Left ventricle myocardium inferior (tissue), 1 donor: ENCODE measurements around the gene TACR2. TPM values are rescaled to one million over a fixed set of nuclear protein-coding genes. Genes with fewer than 3 reads are reported as not detected.
A peak's percentile ranks its signal among the peaks of the same experiment; 100 is the strongest.

Experiments
- DNase-seq: peaks from one replicate; pipeline ENCODE4 v3.0.0-alpha.2; 2020
- H3K27ac ChIP-seq: fragments of 200-600 bp; replicated peaks from 2 replicates; pipeline ENCODE4 v1.8.0; 2021
- H3K27me3 ChIP-seq: fragments of 200-600 bp; 2 replicates; pipeline ENCODE4 v1.8.0; 2021; ENCODE audit warnings: low read depth
- H3K36me3 ChIP-seq: fragments of 200-600 bp; 2 replicates; pipeline ENCODE4 v1.8.0; 2021
- H3K4me1 ChIP-seq: fragments of 200-600 bp; 2 replicates; pipeline ENCODE4 v1.8.0; 2021
- H3K4me3 ChIP-seq: fragments of 200-600 bp; 2 replicates; pipeline ENCODE4 v1.8.0; 2021; ENCODE audit warnings: mild to moderate bottlenecking, moderate library complexity
- H3K9me3 ChIP-seq: fragments of 200-600 bp; replicated peaks from 2 replicates; pipeline ENCODE4 v1.8.0; 2021
- intact Hi-C: fragments of 100-400 bp; cut with micrococcal nuclease; formaldehyde crosslinking; loops from one replicate; pipeline ENCODE4 v1.11.0; 2022
- total RNA-seq: library from RNA; stranded (reverse); fragmentation: NEBNext Ultra II Directional; extraction: Animal tissue kit (Norgen Biotek cat#: 25700); gene quantifications from one replicate; pipeline ENCODE4 v1.2.1, GENCODE V29; 2021
- TF ChIP-seq, protein P1 (sequence below): fragments of 200-600 bp; IDR thresholded peaks from 2 replicates; pipeline ENCODE4 v1.8.0; 2021; ENCODE audit warnings: antibody characterized with exemption, mild to moderate bottlenecking, borderline replicate concordance
- donor health status: DM: no; HTN: yes; CAD: no; lungs with severe emphysema.

The TACR2 gene
- total RNA-seq, 1 donor from 2014 or later, result not detected

DNA sequence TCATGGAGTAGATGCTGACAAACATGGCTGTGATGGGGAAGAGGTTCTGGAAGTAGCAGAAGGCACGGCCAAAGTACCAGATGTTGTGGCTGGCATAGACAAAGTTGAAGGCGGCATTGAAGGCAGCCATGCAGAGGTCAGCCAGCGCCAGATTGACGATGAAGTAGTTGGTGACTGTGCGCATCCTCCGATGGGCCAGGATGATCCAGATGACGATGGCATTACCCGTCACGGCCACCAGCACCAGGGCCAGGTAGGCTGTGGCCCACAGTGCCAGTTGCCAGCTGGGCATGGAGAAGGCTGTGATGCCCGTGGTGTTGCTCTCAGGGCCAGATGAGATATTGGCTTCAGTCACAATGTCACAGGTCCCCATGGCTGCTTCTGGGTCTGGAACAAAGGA, 767 bp downstream of the TACR2 start:
- no peaks in the 10 kb centered on the region for H3K36me3 ChIP-seq
- DNase-seq, result no peak
- H3K4me1 ChIP-seq, result peaks cover 9% of the 10 kb centered on the region
- TF ChIP-seq, protein P1, sequence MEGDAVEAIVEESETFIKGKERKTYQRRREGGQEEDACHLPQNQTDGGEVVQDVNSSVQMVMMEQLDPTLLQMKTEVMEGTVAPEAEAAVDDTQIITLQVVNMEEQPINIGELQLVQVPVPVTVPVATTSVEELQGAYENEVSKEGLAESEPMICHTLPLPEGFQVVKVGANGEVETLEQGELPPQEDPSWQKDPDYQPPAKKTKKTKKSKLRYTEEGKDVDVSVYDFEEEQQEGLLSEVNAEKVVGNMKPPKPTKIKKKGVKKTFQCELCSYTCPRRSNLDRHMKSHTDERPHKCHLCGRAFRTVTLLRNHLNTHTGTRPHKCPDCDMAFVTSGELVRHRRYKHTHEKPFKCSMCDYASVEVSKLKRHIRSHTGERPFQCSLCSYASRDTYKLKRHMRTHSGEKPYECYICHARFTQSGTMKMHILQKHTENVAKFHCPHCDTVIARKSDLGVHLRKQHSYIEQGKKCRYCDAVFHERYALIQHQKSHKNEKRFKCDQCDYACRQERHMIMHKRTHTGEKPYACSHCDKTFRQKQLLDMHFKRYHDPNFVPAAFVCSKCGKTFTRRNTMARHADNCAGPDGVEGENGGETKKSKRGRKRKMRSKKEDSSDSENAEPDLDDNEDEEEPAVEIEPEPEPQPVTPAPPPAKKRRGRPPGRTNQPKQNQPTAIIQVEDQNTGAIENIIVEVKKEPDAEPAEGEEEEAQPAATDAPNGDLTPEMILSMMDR, result no peak
- intact Hi-C loops, result no loop called here
- H3K4me3 ChIP-seq, result no peak overlapping the region
- H3K27me3 ChIP-seq, result no peaks in the 10 kb centered on the region
- H3K27ac ChIP-seq, result no peak overlapping the region
- no peaks in the 10 kb centered on the region for H3K9me3 ChIP-seq

DNA sequence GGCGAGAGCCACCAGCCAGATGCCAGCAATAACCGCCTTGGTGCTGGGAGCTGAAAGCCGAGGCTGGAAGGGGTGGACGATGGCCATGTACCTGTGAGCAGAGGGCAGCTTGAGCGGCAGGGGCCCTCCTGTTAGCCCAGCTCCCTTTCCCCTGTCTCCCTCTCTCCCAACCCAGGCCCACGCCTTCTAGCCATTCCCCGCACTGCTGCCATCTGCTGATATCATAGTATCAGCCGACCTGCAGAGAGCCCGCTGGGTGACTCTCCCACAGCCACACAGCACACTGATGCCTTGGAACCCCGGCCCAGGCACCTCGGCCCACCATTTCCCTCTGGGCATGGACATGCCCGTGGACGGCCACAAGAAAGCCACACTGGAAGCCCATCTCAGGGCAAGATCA, 1.7 kb downstream of the TACR2 start:
- Histone ChIP-seq H3K4me3 (no peak overlapping the region), H3K27ac (no peak overlapping the region), H3K9me3 (no peaks in the 10 kb centered on the region), H3K27me3 (no peaks in the 10 kb centered on the region), H3K36me3 (no peaks in the 10 kb centered on the region), H3K4me1 (peaks cover 11% of the 10 kb centered on the region)
- DNase-seq, result no peak
- intact Hi-C loops, result no loop called here
- TF ChIP-seq, protein P1, result no peak

DNA sequence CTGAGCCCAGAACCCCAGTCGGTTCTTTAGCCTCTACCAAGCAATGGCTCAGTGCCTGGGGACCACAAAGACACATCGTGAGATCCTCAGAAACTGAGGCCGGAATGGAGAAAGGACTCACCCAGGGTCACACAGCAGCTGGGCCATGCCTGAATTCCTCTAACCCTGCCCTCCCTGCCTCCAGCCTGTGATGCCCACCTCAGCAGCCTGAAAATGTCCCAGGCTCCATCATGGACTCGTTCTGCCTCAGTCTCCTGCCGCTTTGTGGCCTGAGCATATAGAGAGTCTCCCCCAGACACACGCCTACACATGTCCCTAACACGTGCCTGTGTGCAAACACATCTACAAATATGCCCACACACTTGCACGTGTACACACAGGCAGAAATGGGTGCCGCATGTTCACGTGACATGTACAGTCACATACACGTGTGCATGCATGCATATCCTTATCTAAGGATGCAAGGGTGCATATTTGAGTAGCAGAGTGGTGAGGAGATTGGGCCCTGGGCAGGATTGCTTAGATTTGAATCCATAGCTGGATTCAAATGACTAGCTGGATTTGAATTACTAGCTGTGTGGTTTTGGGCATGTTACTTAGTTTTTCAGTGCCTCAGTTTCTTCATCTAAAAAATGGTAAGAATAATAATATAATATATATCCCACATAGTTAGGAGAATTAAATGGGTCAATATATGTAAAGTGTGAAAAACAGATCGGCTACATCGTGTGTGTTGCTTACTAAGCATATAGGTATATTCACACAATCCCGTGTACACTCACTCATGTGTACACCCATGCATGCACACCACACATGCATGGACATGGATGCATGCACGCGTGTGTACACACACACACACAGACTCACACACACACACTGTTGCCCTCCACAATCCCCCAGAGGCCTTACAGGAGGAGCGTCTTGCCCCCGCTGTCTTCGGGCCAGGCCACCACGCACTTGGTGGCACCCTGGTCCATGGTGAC, 2.4 kb downstream of the TACR2 start:
- TF ChIP-seq, protein P1, result no peak
- no peaks in the 10 kb centered on the region for H3K27me3 ChIP-seq
- intact Hi-C loops, result no loop called here
- H3K27ac ChIP-seq, result no peak overlapping the region
- no peak for DNase-seq
- H3K4me1 ChIP-seq, result peaks cover 18% of the 10 kb centered on the region
- no peak overlapping the region for H3K4me3 ChIP-seq
- no peaks in the 10 kb centered on the region for H3K9me3 ChIP-seq
- H3K36me3 ChIP-seq, result no peaks in the 10 kb centered on the region

DNA sequence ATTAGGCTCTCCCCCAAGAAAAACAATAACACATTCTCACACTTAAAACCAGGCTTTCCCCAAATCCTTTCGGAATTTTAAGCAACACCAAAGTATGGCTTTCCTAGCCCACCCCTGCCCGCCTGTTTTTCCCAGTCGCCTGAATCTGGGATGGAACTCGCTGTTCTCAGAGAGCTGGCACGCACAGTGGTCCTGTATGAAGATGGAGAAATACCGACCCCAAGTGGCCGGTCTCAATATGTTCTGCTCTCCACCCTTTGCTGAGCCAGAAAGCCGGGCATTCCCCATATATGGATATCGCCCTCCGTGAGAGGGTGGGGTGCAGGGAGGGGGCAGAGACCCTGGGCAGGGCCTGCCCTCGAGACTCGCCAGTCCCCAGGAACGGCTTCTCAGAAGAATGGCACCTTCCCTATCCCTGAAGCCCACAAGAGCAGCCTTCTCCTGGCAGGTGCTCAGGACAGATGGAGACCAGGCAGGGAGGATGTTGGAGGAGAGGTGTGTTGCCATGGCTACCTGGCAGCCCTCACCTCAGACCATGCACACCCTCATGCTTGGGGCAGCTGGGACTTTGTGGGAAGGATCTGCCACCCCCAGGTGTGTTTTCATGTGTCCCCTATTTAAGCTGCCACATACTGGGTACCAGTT, 3.4 kb downstream of the TACR2 start:
- peak; percentile 72 for DNase-seq
- TF ChIP-seq, protein P1, result peak; percentile 77
- intact Hi-C loops, result no loop called here
- no peaks in the 10 kb centered on the region for H3K9me3 ChIP-seq
- H3K27me3 ChIP-seq, result no peaks in the 10 kb centered on the region
- peak overlapping the region; percentile 64 for H3K27ac ChIP-seq
- H3K4me3 ChIP-seq, result no peak overlapping the region
- H3K36me3 ChIP-seq, result no peaks in the 10 kb centered on the region
- peaks cover 25% of the 10 kb centered on the region for H3K4me1 ChIP-seq

DNA sequence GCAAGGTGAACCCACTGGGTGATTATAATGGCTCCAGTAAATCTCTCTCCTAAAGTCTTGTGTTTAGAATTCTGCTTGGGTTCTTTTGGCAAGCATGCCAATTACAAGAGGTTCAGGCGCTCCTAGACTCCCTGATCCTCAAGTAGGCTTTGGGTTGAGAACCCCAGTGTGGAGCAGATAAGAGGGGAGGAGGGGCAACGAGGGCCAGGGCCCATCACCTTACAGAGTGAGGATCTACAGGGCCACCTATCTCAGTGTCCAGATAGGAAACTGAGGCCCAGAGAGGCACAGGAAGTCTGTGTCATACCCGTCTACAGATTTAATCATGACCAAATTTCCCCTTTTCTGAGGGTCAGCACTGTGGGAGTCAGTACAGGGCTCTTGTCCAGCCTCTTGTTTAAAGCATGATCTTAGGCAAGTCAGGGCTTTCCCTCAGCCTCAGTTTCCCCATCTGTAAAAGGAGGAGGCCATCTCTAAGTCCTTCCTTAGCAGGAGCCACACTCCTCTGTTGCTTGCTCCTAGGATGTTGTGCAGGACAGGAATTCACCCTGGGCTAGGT, 4.4 kb downstream of the TACR2 start:
- Histone ChIP-seq H3K4me3 (no peak overlapping the region), H3K27ac (peak overlapping the region; percentile 64), H3K36me3 (no peaks in the 10 kb centered on the region), H3K27me3 (no peaks in the 10 kb centered on the region), H3K4me1 (peaks cover 35% of the 10 kb centered on the region), H3K9me3 (no peaks in the 10 kb centered on the region)
- TF ChIP-seq, protein P1, result no peak
- intact Hi-C loops, result no loop called here
- DNase-seq, result no peak
